HS-27A (cell line): Measurements from ENCODE around the gene KIF4A.

ENCODE experiments used
- DNase-seq: peaks from one replicate; pipeline ENCODE4 v3.0.0-alpha.2; 2012; ENCODE audit warnings: low read depth, missing footprints

Gene KIF4A

DNA sequence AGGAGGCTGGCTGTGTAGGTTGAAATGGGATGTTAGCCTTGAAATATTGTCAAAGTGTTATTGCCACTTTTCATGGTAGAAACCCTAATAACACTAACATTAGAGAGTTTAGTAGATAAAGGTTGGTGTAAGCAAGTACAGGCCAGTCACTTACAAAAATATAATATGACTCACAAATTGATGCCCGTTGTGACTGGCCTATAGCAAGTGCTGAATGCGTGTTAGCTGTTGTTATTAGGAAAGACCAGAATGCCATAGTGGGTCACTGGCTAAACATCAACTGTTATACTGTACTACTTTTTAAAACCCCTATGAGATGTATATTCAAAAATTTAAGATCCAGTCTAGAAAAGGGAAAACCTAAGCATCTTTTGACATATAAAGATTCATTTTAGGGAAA lies 112.8 kb downstream of the KIF4A start:
- DNase-seq, result no peak

DNA sequence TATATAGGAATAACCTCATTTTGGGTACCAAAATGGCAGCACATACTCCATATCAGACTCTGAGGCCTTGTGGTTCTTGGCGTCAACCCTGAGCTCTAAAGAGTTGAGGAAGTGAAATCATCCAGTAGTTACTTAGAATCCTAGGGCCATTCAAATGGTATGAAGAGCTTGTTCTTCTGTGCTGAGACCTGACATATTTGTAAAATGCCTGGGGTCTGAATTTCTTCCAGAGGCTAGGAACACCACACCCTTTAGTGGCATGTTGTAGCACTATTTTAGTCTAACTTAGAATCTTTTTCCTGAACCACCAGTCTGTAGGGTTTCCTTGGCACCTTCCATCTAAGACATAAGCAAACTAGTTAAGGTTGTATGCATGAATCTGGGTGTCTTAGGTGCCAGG lies 115.1 kb downstream of the KIF4A start:
- no peak for DNase-seq

DNA sequence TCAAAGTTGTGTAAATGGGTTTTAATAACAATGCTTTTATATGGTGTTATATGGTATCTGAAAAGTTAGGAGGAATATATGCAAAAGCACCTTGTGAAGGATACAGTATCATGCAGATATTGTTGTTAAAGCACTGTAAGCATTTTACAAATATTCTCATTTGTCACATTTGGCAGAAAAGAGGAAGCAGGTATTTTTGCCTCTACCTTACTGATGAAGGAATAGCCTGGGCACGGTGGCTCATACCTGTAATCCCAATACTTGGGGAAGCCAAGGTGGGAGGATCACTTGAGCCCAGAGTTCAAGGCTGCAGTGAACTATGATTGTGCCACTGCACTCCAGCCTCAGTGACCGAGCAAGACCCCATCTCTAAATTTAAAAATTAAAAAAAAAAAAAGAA lies 121.0 kb downstream of the KIF4A start:
- DNase-seq, result no peak

DNA sequence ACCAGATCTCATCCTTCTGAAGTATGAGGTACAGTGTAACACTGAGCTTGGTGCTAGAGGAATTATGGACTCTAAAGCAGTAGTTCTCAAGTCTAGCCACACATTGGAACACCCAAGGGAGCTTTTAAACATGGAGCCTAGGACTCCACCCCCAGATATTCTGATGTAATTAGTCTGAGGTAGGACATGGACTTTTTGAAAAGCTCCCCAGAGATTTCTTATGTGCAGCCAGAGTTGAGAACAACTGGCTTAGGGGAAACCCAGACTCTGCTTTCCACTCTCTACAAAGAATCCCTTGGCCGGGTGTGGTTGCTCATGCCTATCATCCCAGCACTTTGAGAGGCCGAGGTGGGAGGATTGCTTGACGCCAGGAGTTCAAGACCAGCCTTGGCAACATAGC lies 121.6 kb downstream of the KIF4A start:
- DNase-seq, result no peak

DNA sequence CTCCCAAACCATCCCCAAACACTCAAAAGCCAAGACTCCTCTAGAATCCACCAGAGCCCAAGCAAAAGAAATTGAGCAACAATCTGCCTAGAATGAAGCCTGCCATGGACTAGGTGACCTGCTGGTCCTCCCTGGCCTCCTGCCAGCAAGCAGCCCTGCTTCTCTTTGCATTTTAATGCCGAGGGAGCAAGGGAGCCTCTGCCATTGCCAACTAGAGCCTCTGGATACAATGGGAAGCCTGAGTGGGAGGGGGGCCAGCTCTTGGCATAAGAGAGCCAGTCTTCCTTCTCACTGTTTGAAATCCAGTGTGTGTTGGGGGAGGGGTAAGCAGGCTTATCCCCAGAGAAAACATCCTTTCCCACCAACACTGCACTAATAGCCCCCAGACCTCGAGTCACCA lies 131.7 kb downstream of the KIF4A start:
- DNase-seq, result no peak

DNA sequence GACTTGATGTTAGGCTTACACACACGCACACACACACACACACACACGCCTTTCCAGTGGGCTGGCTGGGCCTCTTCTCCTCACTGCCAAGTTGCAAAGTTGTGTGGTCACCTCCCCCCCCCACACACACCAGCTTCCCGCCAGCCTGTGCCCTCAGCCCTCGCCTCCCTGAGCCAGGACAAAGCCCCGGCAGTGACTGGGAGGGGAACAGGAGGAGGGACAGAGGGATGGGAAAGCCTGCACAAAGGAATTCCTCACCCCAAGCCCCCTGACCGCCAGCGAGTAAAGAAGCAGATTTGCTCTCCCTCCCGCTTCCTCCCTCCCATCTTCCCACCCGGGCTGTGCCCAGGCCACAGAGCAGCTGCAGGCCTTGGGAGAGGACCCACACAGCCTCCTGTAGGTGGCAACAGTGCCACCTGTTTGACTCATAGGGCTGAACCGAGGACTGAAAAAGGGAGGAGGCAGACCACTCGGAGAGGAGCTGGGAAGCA lies 133.0 kb downstream of the KIF4A start, which contains the start of gene GDPD2:
Gene GDPD2 (plus strand): TSS at position 464 of the 491 bp plus-strand sequence. CDS start 1,671 bp downstream, outside the sequence.
- DNase-seq, result no peak

DNA sequence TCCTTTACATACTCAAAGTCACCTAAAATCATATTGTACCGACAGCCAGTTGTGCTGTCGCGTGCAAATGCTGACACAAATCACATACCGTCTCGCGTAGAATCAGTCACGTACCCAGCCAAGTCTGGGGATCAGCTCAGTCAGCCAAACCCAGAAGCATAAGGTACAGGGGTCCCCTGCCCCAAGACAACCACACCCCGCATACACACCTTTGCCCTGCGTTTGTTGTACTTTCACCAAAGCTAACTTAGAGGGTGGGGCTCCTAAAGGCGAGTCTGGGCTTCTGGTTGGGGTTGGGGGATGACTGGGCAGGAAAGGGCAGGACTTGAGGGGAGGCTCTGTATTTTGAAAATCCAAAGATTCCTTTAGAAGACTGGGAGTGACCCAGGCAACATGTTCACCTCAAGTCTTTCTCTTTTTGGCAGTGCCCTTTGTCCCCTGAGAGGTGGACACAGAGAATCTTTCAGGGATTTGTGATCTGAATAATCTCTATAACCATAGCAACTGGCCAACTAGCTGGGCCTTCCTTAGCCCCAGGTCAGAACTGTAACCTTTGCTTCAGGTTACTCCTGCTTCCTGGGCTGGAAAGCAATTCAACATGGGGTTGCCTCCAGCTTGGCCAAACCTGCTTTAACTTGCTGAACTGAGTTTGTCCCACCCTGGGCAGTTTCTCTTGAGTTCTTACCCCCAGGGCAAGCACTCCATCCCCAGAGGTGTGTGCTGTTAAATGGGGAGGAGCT lies 134.2 kb downstream of the KIF4A start:
- DNase-seq, result no peak

DNA sequence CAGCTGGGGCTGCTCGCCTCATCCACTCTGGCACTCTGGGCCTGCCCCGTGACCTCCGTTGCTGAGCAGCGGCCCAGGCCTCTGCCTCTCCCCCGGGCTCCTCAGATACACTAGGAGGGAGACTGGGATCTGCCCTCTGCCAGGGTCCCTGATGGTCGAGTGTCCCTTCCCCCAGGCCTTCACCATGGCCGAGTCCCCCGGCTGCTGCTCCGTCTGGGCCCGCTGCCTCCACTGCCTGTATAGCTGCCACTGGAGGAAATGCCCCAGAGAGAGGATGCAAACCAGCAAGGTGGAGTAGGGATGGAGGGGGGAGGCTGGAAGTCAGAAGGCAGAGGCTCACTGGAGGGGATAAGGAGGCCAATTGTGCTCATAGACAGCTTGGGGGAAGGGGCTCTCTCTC lies 134.9 kb downstream of the KIF4A start:
- DNase-seq, result no peak

DNA sequence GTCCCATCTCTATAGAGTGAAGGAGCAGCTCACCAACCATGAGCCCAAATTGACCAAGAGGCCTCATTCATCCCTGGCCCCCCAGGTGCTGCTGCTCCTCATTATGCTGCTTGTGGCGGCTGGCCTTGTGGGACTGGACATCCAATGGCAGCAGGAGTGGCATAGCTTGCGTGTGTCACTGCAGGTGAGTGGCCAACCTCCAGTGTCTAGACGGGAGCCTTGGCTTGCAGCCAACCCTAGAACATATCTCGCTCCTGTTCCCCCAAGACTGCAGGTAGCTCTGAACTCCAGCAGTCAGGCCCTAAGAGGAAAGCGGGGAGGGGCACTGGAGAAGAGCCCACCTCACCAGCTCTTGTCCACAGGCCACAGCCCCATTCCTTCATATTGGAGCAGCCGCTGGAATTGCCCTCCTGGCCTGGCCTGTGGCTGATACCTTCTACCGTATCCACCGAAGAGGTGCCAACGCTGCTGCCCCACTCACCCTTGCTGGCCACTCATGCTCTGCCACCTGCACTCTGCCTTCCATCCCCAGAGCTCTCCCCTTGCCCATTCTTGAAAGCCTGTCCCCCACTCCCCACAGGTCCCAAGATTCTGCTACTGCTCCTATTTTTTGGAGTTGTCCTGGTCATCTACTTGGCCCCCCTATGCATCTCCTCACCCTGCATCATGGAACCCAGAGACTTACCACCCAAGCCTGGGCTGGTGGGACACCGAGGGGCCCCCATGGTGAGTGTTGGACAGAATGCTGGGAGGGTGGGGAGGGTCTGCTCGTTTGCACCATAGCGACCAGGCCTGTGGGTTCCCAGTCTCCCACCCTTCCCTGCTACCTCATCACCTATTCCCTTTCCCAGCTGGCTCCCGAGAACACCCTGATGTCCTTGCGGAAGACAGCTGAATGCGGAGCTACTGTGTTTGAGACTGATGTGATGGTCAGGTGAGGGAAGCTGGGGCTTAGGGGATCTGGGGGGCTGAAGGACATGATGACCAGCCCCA lies 136.7 kb downstream of the KIF4A start:
- DNase-seq, result no peak

DNA sequence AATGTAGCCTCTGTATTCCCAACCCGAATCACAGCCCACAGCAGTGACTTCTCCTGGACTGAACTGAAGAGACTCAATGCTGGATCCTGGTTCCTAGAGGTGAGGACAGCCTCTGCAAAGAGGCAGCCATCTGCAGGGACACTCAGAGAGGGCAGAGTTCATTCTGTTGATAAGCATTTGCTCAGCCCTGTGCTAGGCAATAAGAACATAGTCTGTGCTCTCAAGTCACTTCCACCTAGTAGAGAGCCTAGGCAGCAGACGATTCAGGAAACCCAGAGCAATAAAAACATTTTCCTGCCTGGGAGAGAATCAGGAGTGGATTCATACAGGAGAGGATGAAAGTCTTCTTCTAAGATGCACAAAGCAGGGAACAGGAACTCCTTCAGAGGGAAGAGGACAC lies 137.5 kb downstream of the KIF4A start:
- no peak for DNase-seq

DNA sequence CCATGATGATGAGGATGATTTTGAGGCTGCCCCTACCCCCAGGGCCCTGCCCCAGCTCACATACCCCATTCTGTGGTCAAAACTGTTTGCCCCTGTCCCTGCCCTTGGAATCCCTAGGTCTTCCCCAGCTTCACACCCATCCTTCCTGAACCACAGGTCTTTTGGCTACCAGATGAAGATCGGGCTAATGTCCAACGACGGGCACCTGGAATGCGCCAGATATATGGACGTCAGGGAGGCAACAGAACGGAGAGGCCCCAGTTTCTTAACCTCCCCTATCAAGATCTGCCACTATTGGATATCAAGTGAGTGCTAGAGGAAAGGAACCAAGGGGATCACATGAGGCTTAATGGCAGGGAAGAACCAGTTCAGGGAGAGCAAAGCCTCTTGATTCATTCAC lies 139.9 kb downstream of the KIF4A start:
- DNase-seq, result no peak

DNA sequence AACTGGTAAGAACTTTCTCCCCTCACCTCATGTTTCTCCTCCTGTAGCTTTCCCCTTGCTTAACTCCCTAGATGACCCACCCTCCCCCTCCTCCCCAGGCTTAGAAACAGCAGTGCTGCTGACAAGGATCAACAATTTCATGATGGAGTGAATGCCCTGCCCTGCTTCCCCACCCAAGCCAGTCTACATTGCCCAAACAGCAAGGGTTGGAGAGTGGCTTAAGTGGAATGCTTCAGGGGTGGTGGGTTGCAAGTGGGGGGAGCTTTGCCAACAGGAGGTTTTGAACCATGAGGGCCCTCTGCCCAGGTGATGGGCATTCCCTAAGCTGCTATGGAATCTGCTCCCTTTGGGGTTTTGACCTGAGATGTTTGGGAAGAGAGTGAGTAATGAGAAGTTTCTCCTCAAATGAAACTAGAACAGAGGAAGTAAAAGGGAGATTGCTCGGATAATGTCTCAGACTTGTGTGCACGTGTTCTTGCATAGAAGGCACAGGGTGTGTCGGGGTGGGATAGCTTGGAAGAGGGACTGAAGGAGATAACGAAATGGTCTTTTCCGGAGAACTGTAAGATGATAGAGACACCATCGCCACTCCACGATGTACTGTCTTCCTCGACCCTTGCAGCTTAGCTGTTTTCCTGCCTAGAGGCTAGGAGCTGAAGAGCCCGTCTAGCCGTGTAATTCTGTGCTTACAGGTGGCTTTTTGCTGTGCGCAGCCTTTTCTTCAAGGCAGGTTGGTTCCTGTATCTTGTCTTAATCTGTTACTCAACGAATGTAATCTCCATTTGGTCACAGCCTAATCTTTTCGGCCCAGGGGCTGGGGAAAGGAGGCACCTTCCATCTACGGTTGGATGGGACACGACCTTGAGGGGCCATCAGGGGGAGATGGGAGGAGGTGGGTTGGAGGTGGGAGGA lies 143.3 kb downstream of the KIF4A start:
- DNase-seq, result no peak

DNA sequence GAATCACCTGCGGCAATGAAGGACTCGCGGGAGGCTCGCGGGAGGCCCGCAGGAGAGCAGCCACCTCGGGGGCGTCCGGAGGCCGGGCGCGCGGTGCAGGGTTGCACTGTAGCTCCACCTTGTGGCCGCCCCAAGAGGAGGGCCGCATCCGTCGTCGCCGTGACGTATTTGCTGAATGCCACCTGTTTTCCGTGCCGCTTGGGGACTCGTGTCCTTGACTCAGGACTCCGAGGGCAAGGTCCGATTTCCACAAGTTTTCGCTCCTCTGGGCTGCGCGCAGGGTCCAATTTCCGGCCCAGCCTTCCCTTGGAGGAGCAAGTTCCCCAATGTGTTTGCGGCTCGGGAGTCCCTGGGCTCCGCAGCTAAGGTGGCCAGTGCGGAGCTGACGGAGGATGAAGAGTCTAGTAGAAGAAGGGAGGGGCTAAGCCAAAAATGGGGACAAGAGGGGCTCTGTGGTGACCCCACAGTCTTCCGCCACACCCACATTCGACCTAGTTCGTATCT lies 144.0 kb downstream of the KIF4A start:
- DNase-seq, result no peak

DNA sequence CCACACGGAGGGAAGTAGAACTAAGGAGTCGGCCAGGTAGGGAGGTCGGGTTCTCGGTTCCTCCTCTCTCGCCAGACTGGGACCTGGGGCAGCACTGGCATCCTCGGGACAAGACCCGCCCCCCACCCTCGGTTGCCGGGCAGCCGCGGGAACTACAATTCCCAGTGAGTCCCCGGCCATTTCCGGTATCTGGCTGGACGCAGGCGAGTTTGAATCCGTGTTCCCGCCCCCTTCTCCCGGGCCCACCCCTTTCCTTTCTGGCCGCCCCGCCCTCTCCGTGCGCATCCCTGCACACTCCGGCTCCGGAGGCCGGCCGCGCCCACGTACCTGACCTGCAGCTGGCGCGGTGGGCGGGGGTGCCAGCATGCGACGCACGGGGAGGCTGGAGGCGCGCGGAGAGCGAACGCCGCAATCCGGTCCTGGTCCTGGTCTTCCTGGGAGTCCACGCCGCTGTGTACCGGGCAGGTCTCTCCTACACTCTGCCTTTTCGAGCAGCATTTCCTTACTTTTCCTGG lies 144.5 kb downstream of the KIF4A start:
- peak; percentile 40 for DNase-seq

DNA sequence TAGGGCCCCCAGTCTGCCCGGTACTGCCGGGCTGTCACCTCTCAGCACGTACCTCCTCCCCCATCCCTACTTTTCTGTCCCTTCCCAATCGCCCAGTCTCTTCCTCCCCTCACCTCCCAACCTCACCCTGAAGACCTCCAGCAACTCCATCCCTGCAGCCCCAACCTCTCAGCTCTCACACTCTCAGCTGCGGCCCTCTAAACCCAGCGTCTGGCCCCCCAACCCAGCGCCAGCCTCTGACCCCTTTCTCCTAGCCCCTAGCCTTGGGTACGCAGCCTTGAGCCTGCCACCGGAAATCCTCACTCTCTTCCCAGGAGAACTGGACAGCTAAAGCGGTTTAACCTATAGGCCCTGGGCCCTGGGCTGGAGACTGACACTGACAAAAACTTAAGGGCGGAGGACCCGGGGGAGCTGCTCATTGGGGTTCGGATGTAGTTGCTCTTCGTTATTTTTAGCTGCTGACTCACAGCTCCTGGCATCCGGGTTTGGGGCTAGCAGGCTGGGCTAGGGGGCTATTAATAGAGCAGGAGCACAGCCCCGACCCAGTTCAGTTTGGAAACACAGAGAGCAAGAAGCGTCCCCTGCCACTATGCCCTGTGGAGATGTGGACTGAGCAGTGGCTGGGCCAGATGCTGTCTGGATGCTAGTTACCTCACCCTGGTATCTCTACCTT lies 145.1 kb downstream of the KIF4A start:
- DNase-seq, result peak; percentile 9

DNA sequence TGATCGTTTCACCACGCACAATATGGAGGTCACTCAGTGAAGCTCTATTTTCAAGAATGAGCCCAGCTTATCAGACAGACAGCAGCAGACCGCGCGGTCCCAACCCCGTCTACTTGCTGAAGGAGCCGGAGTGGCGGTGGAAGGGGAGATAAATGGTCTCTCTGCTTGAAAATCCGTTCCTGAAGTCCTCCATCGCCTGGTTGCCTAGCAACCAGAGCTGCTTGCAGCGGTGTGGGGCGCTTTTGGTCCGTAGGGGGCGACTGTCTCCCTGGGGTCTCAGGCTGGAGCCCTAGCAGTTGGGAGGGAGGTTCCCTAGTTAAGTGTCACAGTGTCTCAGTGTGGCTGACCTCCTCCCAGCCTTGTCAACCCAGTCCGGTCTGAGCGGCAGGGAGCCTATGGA lies 146.4 kb downstream of the KIF4A start:
- DNase-seq, result no peak

DNA sequence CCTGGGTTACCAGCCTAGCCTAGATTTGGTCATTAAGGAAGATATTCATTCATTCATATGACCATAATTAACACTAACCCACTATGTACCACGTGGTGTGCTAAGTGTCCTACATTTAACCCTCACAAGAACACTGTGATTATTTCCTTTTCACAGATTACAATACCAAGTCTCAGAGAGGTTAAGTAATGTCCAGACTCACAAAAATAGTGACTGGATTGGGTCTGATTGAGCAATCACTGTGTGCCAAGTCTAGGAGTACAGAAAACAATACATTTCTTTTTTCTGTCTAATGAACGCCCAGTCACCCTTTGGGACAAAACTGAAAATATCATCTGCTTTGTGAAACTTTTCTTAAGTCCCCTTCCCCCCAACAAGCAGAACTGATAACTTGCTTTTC lies 147.1 kb downstream of the KIF4A start:
- no peak for DNase-seq

DNA sequence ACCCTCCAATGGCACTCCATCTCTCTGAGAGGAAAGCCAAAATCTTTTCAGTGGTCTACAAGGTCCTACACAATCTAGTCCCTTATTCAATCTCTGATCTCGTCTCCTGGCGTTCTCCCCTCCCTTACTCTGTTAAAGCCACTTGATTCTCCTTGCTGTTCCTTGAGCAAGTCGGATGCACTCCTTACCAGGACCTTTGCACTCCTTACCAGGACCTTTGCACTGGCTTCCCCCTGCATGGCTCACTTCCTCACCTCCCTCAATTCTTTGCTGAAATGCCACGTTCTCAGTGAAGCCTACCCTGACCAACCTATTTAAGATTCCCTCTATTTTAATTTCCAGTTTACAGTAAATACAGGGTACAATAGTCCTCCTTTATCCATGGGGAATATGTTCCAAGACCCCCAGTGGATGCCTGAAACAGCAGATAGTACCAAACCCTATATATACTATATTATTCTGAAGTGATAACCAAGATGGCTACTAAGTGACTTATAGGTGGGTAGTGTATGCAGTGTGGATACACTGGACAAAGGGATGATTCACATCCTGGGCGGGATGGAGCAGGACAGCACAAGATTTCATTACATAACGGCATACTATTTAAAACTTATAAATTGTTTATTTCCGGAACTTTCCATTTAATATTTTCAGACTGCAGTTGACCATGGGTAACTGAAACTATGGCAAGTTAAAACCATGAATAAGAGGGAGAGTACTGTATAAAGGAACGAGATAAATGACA lies 148.2 kb downstream of the KIF4A start:
- DNase-seq, result no peak

DNA sequence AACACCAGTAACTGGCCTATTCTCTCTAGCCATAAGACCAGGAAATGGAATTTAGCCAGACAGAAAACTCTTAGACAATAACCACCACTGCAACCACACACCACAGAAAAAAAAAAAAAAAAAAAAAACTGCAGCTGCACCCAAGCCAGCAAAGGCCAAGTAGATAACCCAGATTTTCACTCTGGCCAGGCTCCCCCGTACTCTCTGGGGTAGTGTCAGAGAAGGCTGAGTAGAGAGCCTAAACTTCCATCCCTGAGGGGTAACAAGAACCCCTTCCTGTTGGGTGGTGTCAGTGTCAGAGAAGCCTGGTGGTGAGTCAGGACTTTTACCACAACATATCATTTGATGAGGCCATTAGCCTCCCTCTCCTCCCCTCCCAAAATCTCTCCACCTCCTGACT lies 149.1 kb downstream of the KIF4A start:
- no peak for DNase-seq

DNA sequence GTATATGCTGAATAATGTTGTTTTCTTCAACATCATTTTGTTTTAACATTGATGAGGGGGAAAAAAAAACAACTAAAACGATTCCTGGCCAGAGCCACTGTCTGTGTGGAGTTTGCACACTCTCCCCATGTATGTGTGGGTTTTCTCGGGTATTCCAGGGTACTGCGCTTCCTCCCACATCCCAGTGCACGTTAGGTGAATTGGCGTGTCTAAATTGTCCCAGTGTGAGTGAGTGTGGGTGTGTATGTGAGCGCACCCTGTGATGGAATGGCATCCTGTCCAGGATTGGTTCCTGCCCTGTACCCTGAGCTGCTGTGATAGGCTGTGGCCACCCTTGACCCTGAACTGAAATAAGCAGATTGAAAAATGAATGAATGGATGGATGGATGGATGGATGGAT lies 152.3 kb downstream of the KIF4A start:
- DNase-seq, result no peak
